Osteoblast (primary cell): ENCODE measurements around the gene AIF1L. TPM values are rescaled to one million over a fixed set of nuclear protein-coding genes. Genes with fewer than 3 reads are reported as not detected.

Experiments used
- DNase-seq: peaks from one replicate; pipeline ENCODE4 v3.0.0; 2011; ENCODE audit warnings: low spot score, mixed read lengths; ENCODE audit not compliant: insufficient read length; ENCODE audit errors: missing footprints
- H2AFZ ChIP-seq: 2 replicates; pipeline ENCODE4 v1.6.0; 2011; ENCODE audit warnings: mild to moderate bottlenecking, low read length
- H3K27ac ChIP-seq: 2 replicates; pipeline ENCODE4 v1.5.1; 2011; ENCODE audit warnings: mild to moderate bottlenecking, low read depth, low read length, moderate library complexity
- H3K27me3 ChIP-seq: 2 replicates; pipeline ENCODE4 v1.6.0; 2012; ENCODE audit warnings: mild to moderate bottlenecking, control low read depth, inconsistent platforms, low read length, moderate library complexity; ENCODE audit not compliant: insufficient read depth
- H3K36me3 ChIP-seq: 2 replicates; pipeline ENCODE4 v1.5.1; 2011; ENCODE audit warnings: mild to moderate bottlenecking, low read length, control low read depth, moderate library complexity; ENCODE audit not compliant: insufficient read depth
- H3K4me1 ChIP-seq: 2 replicates; pipeline ENCODE4 v1.5.1; 2011; ENCODE audit warnings: mild to moderate bottlenecking, low read length, control low read depth, moderate library complexity; ENCODE audit not compliant: insufficient read depth
- H3K4me2 ChIP-seq: 2 replicates; pipeline ENCODE4 v1.6.0; 2011; ENCODE audit warnings: mild to moderate bottlenecking, low read length; ENCODE audit not compliant: insufficient read depth
- H3K4me3 ChIP-seq: fragments of 200-600 bp; sonication (generic); 3 replicates; pipeline ENCODE4 v1.5.1; 2012; ENCODE audit warnings: mild to moderate bottlenecking, low read length, inconsistent platforms; ENCODE audit not compliant: insufficient read depth
- H3K79me2 ChIP-seq: 2 replicates; pipeline ENCODE4 v1.6.0; 2012; ENCODE audit warnings: mild to moderate bottlenecking, low read length, control low read depth, inconsistent platforms; ENCODE audit not compliant: insufficient read depth
- H3K9me3 ChIP-seq: 2 replicates; pipeline ENCODE4 v1.5.1; 2011; ENCODE audit warnings: low read depth, low read length, control low read depth
- H4K20me1 ChIP-seq: 2 replicates; pipeline ENCODE4 v1.6.0; 2012; ENCODE audit warnings: mild to moderate bottlenecking, low read length, control low read depth; ENCODE audit not compliant: insufficient read depth
- CTCF ChIP-seq: IDR thresholded peaks from 2 replicates; pipeline ENCODE4 v1.5.1; 2011; ENCODE audit warnings: mild to moderate bottlenecking, low read depth, low read length, moderate library complexity; ENCODE audit errors: extremely low read depth
- total RNA-seq: library from RNA; depleted of rRNA; stranded (reverse); fragments of >200 nt; gene quantifications from 2 replicates; pipeline ENCODE4 v1.2.3, GENCODE V29; 2012

Gene AIF1L
- total RNA-seq, 1 donor, result not detected

- H3K79me2 ChIP-seq, result no peaks in the 10 kb centered on the region
- no peak overlapping the region for H3K4me2 ChIP-seq
- no peak overlapping the region for H2AFZ ChIP-seq
- H3K36me3 ChIP-seq, result no peaks in the 10 kb centered on the region
- H4K20me1 ChIP-seq, result no peaks in the 10 kb centered on the region
- peaks cover 14% of the 10 kb centered on the region for H3K27me3 ChIP-seq
- TF ChIP-seq CTCF, result no peak
- H3K9me3 ChIP-seq, result no peaks in the 10 kb centered on the region
- no peak overlapping the region for H3K27ac ChIP-seq
- H3K4me1 ChIP-seq, result no peaks in the 10 kb centered on the region
- DNase-seq, result peak; percentile 56
- H3K4me3 ChIP-seq, result no peak overlapping the region
These were observed 46.3 kb upstream of the AIF1L start for GRCh38 chr9:131049829-131050715.

GRCh38 chr9:131050831-131051230 lies 45.5 kb upstream of the AIF1L start:
- Histone ChIP-seq H3K36me3 (no peaks in the 10 kb centered on the region), H3K27me3 (peaks cover 14% of the 10 kb centered on the region), H3K27ac (no peak overlapping the region), H4K20me1 (no peaks in the 10 kb centered on the region), H3K4me1 (no peaks in the 10 kb centered on the region), H3K9me3 (no peaks in the 10 kb centered on the region), H3K4me2 (no peak overlapping the region), H2AFZ (no peak overlapping the region), H3K79me2 (no peaks in the 10 kb centered on the region), H3K4me3 (no peak overlapping the region)
- DNase-seq, result peak; percentile 1
- TF ChIP-seq CTCF, result no peak

- Histone ChIP-seq H3K9me3 (no peaks in the 10 kb centered on the region), H3K27me3 (peaks cover 14% of the 10 kb centered on the region), H2AFZ (no peak overlapping the region), H4K20me1 (no peaks in the 10 kb centered on the region), H3K4me1 (no peaks in the 10 kb centered on the region), H3K79me2 (no peaks in the 10 kb centered on the region), H3K4me3 (no peak overlapping the region), H3K27ac (no peak overlapping the region), H3K4me2 (no peak overlapping the region), H3K36me3 (no peaks in the 10 kb centered on the region)
- no peak for TF ChIP-seq CTCF
- DNase-seq, result peak; percentile 51
These were observed 44.5 kb upstream of the AIF1L start for GRCh38 chr9:131051592-131052517.

- no peaks in the 10 kb centered on the region for H3K36me3 ChIP-seq
- H2AFZ ChIP-seq, result no peak overlapping the region
- no peak overlapping the region for H3K27ac ChIP-seq
- no peak overlapping the region for H3K4me2 ChIP-seq
- H3K4me3 ChIP-seq, result no peak overlapping the region
- DNase-seq, result no peak
- no peaks in the 10 kb centered on the region for H3K4me1 ChIP-seq
- no peaks in the 10 kb centered on the region for H3K9me3 ChIP-seq
- peaks cover 14% of the 10 kb centered on the region for H3K27me3 ChIP-seq
- no peaks in the 10 kb centered on the region for H4K20me1 ChIP-seq
- TF ChIP-seq CTCF, result no peak
- no peaks in the 10 kb centered on the region for H3K79me2 ChIP-seq
These were observed 42.4 kb upstream of the AIF1L start for GRCh38 chr9:131053896-131054295.
